HEK293 (cell line): ENCODE results near the gene SETD1A.

Experiments
- CTCF ChIA-PET: fragments of 350-600 bp; formaldehyde crosslinking; extraction: SDS; loops from one replicate; lab custom pipeline; 2021; ENCODE audit warnings: antibody characterized with exemption; lab: Yijun Ruan, JAX
- POLR2A ChIA-PET: fragments of 300-600 bp; formaldehyde crosslinking; extraction: SDS; loops from one replicate; lab custom pipeline; 2020; ENCODE audit warnings: antibody characterized with exemption, inconsistent platforms; lab: Yijun Ruan, JAX
- H3K27ac ChIP-seq: fragments of 200-500 bp; sonication (Bioruptor generic); 2 replicates; pipeline ENCODE4 v1.5.1; 2014; ENCODE audit warnings: low read depth, low read length, control low read depth, inconsistent platforms; ENCODE audit errors: extremely low read depth
- H3K36me3 ChIP-seq, 2 experiments: fragments of 200-500 bp in 1 of 2; sonication (Bioruptor generic) in 1 of 2; 1 replicate in 1 of 2; 2 replicates in 1 of 2; pipeline ENCODE4 v1.5.1; 2014 to 2017; ENCODE audit warnings: inconsistent platforms in 2 of 2, low read length in 2 of 2; ENCODE audit not compliant: control insufficient read depth in 2 of 2, insufficient read depth in 1 of 2
- H3K4me1 ChIP-seq: fragments of 200-500 bp; sonication (Bioruptor generic); 2 replicates; pipeline ENCODE4 v1.5.1; 2014; ENCODE audit warnings: mild to moderate bottlenecking, low read length, inconsistent platforms; ENCODE audit not compliant: control insufficient read depth, insufficient read depth
- H3K4me3 ChIP-seq: 2 replicates; pipeline ENCODE4 v1.5.1; 2011; ENCODE audit warnings: low read depth, mild to moderate bottlenecking, control low read depth, low read length, moderate library complexity
- H3K9me3 ChIP-seq: fragments of 200-500 bp; sonication (Bioruptor generic); 2 replicates; pipeline ENCODE4 v1.5.1; 2014; ENCODE audit warnings: low read depth, low read length, inconsistent platforms; ENCODE audit not compliant: control insufficient read depth, insufficient read depth
- FEZF1 ChIP-seq: fragments of 450-650 bp; formaldehyde crosslinking; IDR thresholded peaks from 2 replicates; pipeline ENCODE4 v1.5.1; 2016; ENCODE audit warnings: missing biosample characterization, missing genetic modification characterization
- GLIS2 ChIP-seq: fragments of 450-650 bp; formaldehyde crosslinking; IDR thresholded peaks from 2 replicates; pipeline ENCODE4 v1.5.1; 2016; ENCODE audit warnings: missing biosample characterization, missing genetic modification characterization
- KLF7 ChIP-seq: fragments of 450-650 bp; formaldehyde crosslinking; IDR thresholded peaks from 2 replicates; pipeline ENCODE4 v1.5.1; 2016; ENCODE audit warnings: missing biosample characterization, missing genetic modification characterization, borderline replicate concordance
- KLF9 ChIP-seq: fragments of 450-650 bp; formaldehyde crosslinking; IDR thresholded peaks from 2 replicates; pipeline ENCODE4 v1.5.1; 2016; ENCODE audit warnings: missing biosample characterization, missing genetic modification characterization, low read depth
- SP2 ChIP-seq: fragments of 450-650 bp; formaldehyde crosslinking; IDR thresholded peaks from 2 replicates; pipeline ENCODE4 v1.5.1; 2016; ENCODE audit warnings: missing biosample characterization, missing genetic modification characterization
- ZFHX2 ChIP-seq: fragments of 450-650 bp; formaldehyde crosslinking; conservative IDR thresholded peaks from 2 replicates; pipeline ENCODE4 v1.5.1; 2016; ENCODE audit warnings: missing biosample characterization, missing genetic modification characterization
- ZNF292 ChIP-seq: fragments of 450-650 bp; formaldehyde crosslinking; IDR thresholded peaks from 2 replicates; pipeline ENCODE4 v1.5.1; 2016; ENCODE audit warnings: low read depth, missing biosample characterization, missing genetic modification characterization, borderline replicate concordance
- ZNF48 ChIP-seq: fragments of 450-650 bp; formaldehyde crosslinking; IDR thresholded peaks from 2 replicates; pipeline ENCODE4 v1.5.1; 2016; ENCODE audit warnings: missing biosample characterization, missing genetic modification characterization
- ZNF544 ChIP-seq: fragments of 450-650 bp; formaldehyde crosslinking; IDR thresholded peaks from 2 replicates; pipeline ENCODE4 v1.5.0; 2017; ENCODE audit warnings: missing biosample characterization, missing genetic modification characterization
- ZNF560 ChIP-seq: fragments of 450-650 bp; formaldehyde crosslinking; IDR thresholded peaks from 2 replicates; pipeline ENCODE4 v1.5.1; 2017; ENCODE audit warnings: missing biosample characterization, missing genetic modification characterization, borderline replicate concordance
- ZNF561 ChIP-seq: fragments of 450-650 bp; IDR thresholded peaks from 2 replicates; pipeline ENCODE4 v1.5.1; 2018; ENCODE audit warnings: missing biosample characterization, missing genetic modification characterization, borderline replicate concordance
- ZNF654 ChIP-seq: fragments of 450-650 bp; formaldehyde crosslinking; IDR thresholded peaks from 2 replicates; pipeline ENCODE4 v1.5.1; 2016; ENCODE audit warnings: low read depth, missing biosample characterization, missing genetic modification characterization
- ZNF701 ChIP-seq: fragments of 450-650 bp; formaldehyde crosslinking; IDR thresholded peaks from 2 replicates; pipeline ENCODE4 v1.5.1; 2016; ENCODE audit warnings: missing biosample characterization, missing genetic modification characterization
- TF ChIP-seq, protein P1 (sequence below): fragments of 450-650 bp; formaldehyde crosslinking; IDR thresholded peaks from 2 replicates; pipeline ENCODE4 v1.5.1; 2016; ENCODE audit warnings: missing biosample characterization, missing genetic modification characterization
- TF ChIP-seq, protein P2 (sequence below): fragments of 450-650 bp; formaldehyde crosslinking; IDR thresholded peaks from 2 replicates; pipeline ENCODE4 v1.5.1; 2016; ENCODE audit warnings: missing biosample characterization, missing genetic modification characterization
- TF ChIP-seq, protein P3 (sequence below): fragments of 450-650 bp; formaldehyde crosslinking; IDR thresholded peaks from 2 replicates; pipeline ENCODE4 v1.5.1; 2016; ENCODE audit warnings: missing biosample characterization, missing genetic modification characterization
- TF ChIP-seq, protein P4 (sequence below): fragments of 450-650 bp; formaldehyde crosslinking; IDR thresholded peaks from 2 replicates; pipeline ENCODE4 v1.5.1; 2016; ENCODE audit warnings: missing biosample characterization, missing genetic modification characterization
- TF ChIP-seq, protein P5 (sequence below): fragments of 450-650 bp; formaldehyde crosslinking; conservative IDR thresholded peaks from 2 replicates; pipeline ENCODE4 v1.5.1; 2016; ENCODE audit warnings: low read depth, missing biosample characterization, missing genetic modification characterization
- TF ChIP-seq, protein P6 (sequence below): fragments of 450-650 bp; formaldehyde crosslinking; optimal IDR thresholded peaks from 2 replicates; pipeline ENCODE3; 2016; ENCODE audit warnings: missing biosample characterization, mild to moderate bottlenecking, missing genetic modification characterization

SETD1A gene

DNA sequence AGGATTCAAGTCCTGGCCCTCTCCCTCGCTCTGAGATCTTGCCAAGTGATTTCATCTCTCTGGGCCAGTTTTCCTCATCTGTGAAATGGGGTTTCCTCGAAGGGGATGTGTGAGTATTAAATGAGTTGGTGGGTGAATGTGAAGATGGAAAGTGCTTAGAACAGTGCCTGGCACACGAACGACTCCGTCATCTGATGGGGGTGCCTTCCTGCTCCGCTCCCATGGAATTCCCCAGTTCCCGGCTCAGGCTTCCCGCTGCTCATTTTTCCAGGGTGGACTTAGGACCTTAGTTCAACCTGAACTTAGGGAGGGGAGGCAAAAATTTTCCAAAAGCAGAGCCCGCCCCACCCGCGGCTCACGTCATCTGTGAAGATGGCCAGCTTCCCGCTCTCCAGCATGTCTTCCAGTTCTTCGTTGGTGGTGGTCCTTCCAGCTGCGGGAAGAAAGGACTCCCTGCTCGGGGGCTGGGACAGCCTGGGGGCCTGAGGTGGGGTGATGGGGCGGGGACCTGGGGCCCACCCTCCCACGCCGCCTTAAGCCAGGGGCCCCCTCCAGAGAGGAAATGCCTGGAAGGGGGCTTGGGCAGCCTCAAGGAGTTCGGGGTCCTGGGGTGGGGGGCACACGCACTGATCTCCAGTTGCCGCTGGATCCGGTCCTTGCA is 38.9 kb downstream of the SETD1A start (continued):
- TF ChIP-seq, protein P1, sequence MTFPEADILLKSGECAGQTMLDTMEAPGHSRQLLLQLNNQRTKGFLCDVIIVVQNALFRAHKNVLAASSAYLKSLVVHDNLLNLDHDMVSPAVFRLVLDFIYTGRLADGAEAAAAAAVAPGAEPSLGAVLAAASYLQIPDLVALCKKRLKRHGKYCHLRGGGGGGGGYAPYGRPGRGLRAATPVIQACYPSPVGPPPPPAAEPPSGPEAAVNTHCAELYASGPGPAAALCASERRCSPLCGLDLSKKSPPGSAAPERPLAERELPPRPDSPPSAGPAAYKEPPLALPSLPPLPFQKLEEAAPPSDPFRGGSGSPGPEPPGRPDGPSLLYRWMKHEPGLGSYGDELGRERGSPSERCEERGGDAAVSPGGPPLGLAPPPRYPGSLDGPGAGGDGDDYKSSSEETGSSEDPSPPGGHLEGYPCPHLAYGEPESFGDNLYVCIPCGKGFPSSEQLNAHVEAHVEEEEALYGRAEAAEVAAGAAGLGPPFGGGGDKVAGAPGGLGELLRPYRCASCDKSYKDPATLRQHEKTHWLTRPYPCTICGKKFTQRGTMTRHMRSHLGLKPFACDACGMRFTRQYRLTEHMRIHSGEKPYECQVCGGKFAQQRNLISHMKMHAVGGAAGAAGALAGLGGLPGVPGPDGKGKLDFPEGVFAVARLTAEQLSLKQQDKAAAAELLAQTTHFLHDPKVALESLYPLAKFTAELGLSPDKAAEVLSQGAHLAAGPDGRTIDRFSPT: no peak

DNA sequence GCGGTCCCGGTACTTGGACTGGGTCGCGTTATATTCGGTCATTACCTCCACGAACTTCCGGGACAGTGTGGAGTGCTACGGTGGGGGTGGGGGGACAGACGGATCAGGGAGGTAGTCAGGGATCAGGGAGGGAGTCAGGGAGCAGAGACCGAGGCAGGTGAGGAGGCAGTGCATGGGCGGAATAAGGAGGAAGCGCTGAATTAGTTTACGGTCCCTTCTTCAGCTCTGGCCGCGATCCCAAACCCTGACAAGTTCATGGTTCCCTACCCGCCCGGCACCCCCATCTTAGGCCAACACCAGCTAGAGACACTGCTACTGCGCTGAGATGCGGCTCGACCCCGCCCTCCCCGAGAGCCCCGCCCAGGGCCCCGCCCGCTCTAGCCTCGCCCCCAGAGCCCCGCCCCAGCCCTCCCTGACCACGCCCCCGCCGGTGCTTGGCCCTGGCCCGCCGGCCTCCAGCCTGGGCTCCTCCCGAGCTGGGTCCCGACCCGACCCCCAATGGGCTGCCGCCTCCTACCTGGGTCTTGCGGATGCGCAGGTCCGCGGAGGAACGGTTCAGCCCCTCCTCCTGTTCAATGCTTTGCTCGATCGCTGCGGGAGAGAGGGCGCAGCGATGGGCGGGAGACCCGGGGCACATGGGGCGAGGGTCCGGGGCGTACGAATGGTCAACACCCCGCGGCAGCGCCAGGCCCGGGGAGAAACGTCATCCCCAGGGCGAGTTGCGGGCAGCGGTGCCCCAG is 39.6 kb downstream of the SETD1A start:
- H3K4me1 ChIP-seq: peaks cover 5% of the 10 kb centered on the region
- no peaks in the 10 kb centered on the region for H3K9me3 ChIP-seq
- H3K4me3 ChIP-seq: peak overlapping the region; percentile 47
- ChIA-PET CTCF (interaction anchor here (0.6 kb wide), 1 partner anchor 747 kb away, joined by 3 read pairs; no protein-coding TSS in a partner anchor), POLR2A (interaction anchor here (0.5 to 1.2 kb wide), 8 partner anchors 11 to 169 kb away, joined by 3 to 5 read pairs (median 3); no protein-coding TSS in a partner anchor)
- H3K27ac ChIP-seq: peak overlapping the region; percentile 17; the same call in 1 of the 2 replicates
- no peaks in the 10 kb centered on the region for H3K36me3 ChIP-seq
- TF ChIP-seq FEZF1 (tag by site-specific recombination) (no peak), SP2 (tag by site-specific recombination) (peak; percentile 41; the same call in 1 of the 2 replicates), ZNF292 (tag by site-specific recombination) (no peak), ZFHX2 (tag by site-specific recombination) (0 out of 2 replicates have a peak, but pooled peaks have one; percentile 11), KLF7 (tag by site-specific recombination) (no peak; the same call in none of the 2 replicates), ZNF560 (tag by site-specific recombination) (no peak), KLF9 (tag by site-specific recombination) (peak; percentile 95), ZNF544 (tag by site-specific recombination) (no peak), ZNF701 (tag by site-specific recombination) (no peak), ZNF654 (no peak), GLIS2 (tag by site-specific recombination) (peak; percentile 70), ZNF48 (tag by site-specific recombination) (no peak), ZNF561 (no peak)
- TF ChIP-seq, protein P2, sequence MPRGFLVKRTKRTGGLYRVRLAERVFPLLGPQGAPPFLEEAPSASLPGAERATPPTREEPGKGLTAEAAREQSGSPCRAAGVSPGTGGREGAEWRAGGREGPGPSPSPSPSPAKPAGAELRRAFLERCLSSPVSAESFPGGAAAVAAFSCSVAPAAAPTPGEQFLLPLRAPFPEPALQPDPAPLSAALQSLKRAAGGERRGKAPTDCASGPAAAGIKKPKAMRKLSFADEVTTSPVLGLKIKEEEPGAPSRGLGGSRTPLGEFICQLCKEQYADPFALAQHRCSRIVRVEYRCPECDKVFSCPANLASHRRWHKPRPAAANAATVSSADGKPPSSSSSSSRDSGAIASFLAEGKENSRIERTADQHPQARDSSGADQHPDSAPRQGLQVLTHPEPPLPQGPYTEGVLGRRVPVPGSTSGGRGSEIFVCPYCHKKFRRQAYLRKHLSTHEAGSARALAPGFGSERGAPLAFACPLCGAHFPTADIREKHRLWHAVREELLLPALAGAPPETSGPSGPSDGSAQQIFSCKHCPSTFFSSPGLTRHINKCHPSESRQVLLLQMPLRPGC (tag by site-specific recombination): 0 out of 2 replicates have a peak, but pooled peaks have one; percentile 31
- TF ChIP-seq, protein P3, sequence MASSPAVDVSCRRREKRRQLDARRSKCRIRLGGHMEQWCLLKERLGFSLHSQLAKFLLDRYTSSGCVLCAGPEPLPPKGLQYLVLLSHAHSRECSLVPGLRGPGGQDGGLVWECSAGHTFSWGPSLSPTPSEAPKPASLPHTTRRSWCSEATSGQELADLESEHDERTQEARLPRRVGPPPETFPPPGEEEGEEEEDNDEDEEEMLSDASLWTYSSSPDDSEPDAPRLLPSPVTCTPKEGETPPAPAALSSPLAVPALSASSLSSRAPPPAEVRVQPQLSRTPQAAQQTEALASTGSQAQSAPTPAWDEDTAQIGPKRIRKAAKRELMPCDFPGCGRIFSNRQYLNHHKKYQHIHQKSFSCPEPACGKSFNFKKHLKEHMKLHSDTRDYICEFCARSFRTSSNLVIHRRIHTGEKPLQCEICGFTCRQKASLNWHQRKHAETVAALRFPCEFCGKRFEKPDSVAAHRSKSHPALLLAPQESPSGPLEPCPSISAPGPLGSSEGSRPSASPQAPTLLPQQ: peak; percentile 96
- TF ChIP-seq, protein P4, sequence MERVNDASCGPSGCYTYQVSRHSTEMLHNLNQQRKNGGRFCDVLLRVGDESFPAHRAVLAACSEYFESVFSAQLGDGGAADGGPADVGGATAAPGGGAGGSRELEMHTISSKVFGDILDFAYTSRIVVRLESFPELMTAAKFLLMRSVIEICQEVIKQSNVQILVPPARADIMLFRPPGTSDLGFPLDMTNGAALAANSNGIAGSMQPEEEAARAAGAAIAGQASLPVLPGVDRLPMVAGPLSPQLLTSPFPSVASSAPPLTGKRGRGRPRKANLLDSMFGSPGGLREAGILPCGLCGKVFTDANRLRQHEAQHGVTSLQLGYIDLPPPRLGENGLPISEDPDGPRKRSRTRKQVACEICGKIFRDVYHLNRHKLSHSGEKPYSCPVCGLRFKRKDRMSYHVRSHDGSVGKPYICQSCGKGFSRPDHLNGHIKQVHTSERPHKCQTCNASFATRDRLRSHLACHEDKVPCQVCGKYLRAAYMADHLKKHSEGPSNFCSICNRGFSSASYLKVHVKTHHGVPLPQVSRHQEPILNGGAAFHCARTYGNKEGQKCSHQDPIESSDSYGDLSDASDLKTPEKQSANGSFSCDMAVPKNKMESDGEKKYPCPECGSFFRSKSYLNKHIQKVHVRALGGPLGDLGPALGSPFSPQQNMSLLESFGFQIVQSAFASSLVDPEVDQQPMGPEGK (tag by site-specific recombination): peak; percentile 74
- TF ChIP-seq, protein P5, sequence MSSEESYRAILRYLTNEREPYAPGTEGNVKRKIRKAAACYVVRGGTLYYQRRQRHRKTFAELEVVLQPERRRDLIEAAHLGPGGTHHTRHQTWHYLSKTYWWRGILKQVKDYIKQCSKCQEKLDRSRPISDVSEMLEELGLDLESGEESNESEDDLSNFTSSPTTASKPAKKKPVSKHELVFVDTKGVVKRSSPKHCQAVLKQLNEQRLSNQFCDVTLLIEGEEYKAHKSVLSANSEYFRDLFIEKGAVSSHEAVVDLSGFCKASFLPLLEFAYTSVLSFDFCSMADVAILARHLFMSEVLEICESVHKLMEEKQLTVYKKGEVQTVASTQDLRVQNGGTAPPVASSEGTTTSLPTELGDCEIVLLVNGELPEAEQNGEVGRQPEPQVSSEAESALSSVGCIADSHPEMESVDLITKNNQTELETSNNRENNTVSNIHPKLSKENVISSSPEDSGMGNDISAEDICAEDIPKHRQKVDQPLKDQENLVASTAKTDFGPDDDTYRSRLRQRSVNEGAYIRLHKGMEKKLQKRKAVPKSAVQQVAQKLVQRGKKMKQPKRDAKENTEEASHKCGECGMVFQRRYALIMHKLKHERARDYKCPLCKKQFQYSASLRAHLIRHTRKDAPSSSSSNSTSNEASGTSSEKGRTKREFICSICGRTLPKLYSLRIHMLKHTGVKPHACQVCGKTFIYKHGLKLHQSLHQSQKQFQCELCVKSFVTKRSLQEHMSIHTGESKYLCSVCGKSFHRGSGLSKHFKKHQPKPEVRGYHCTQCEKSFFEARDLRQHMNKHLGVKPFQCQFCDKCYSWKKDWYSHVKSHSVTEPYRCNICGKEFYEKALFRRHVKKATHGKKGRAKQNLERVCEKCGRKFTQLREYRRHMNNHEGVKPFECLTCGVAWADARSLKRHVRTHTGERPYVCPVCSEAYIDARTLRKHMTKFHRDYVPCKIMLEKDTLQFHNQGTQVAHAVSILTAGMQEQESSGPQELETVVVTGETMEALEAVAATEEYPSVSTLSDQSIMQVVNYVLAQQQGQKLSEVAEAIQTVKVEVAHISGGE (tag by site-specific recombination): no peak
- TF ChIP-seq, protein P6, sequence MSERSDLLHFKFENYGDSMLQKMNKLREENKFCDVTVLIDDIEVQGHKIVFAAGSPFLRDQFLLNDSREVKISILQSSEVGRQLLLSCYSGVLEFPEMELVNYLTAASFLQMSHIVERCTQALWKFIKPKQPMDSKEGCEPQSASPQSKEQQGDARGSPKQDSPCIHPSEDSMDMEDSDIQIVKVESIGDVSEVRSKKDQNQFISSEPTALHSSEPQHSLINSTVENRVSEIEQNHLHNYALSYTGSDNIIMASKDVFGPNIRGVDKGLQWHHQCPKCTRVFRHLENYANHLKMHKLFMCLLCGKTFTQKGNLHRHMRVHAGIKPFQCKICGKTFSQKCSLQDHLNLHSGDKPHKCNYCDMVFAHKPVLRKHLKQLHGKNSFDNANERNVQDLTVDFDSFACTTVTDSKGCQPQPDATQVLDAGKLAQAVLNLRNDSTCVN (tag by site-specific recombination): peak; percentile 16
